ENCODE data around the gene FBXO47. TPM values are rescaled to one million over a fixed set of nuclear protein-coding genes. Genes with fewer than 3 reads are reported as not detected.

Gene FBXO47
- total RNA-seq, 2 donors from 2014 or later, result not detected

DNA sequence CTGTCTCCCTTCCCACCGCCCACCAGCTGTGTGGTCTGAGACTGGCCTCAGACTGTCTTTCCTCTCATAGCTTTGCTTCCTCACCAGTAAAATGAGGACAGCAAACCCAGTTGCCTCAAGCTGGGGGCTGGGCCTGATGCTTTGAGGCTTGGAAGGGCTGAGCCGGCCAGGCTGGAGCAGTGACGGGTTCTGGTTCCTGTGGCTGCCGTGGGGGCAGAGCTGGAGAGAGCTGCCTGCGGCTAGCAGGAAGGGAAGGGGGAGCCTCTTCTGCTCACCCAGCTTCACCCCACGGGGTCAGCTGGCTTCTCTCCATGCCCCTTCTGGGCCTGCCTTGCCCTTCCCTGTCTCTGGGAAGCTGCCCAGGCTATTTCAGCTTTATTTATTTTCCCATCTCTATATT, 73.6 kb downstream of the FBXO47 start:
- H3K36me3 Mint-ChIP-seq (ENCODE audit: low read depth), result peaks cover 79% of the 10 kb centered on the region
- peaks cover 33% of the 10 kb centered on the region for H3K4me1 Mint-ChIP-seq
- no peaks in the 10 kb centered on the region for H3K27me3 Mint-ChIP-seq
- no peaks in the 10 kb centered on the region for H3K9me3 Mint-ChIP-seq
- H3K4me3 Mint-ChIP-seq, result peak overlapping the region; percentile 35
- peak overlapping the region; percentile 84 for H3K27ac Mint-ChIP-seq
- peak; percentile 63 for ATAC-seq (replicated peaks)

DNA sequence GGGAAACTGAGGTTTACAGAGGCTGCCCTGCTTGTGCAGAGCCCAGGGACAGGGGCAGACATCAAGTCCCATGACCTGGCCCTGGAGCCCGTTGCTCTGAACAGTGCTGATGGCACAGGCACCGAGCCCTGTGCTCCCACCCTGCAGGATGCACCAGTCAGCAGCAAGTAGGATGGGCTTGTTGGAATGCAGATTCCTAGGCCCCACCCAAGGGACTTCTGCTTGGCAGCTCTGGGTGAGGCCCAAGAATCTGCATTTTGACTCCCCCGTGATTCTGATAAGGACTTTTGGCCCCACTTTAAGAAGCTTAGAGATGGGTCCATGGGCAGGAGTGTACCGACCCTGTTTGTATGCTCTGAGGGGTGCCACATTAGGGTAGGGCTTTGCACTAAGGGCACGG, 74.1 kb downstream of the FBXO47 start:
- no peak for ATAC-seq (replicated peaks)
- Mint-ChIP-seq H3K4me1 (peaks cover 30% of the 10 kb centered on the region), H3K9me3 (no peaks in the 10 kb centered on the region), H3K4me3 (peak overlapping the region; percentile 35), H3K27me3 (no peaks in the 10 kb centered on the region), H3K27ac (peak overlapping the region; percentile 84), H3K36me3 (ENCODE audit: low read depth) (peaks cover 79% of the 10 kb centered on the region)

DNA sequence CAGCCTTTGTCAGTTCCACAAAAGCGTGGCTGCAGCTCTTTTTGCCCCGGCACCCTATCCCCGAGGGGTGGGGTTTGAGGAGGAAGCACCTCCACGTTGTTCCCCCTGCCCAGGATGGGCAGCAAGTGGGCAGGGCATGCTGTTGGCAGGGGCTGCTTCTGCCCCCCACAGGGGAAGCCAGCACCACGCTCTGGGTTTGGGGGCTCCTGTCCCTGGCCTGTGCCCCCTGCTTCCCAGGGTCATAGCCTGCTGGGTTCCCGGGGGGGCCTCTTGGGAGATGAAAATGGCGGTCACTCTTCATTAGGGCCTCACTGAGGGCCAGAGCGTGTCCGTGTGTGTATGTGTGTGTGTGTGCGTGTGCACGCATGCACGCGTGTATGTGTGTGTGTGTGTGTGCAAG, 74.6 kb downstream of the FBXO47 start:
- peak overlapping the region; percentile 84 for H3K27ac Mint-ChIP-seq
- peak overlapping the region; percentile 58 for H3K4me3 Mint-ChIP-seq
- ATAC-seq (replicated peaks), result no peak
- H3K36me3 Mint-ChIP-seq (ENCODE audit: low read depth), result peaks cover 79% of the 10 kb centered on the region
- peaks cover 25% of the 10 kb centered on the region for H3K4me1 Mint-ChIP-seq
- H3K9me3 Mint-ChIP-seq, result no peaks in the 10 kb centered on the region
- H3K27me3 Mint-ChIP-seq, result no peaks in the 10 kb centered on the region

DNA sequence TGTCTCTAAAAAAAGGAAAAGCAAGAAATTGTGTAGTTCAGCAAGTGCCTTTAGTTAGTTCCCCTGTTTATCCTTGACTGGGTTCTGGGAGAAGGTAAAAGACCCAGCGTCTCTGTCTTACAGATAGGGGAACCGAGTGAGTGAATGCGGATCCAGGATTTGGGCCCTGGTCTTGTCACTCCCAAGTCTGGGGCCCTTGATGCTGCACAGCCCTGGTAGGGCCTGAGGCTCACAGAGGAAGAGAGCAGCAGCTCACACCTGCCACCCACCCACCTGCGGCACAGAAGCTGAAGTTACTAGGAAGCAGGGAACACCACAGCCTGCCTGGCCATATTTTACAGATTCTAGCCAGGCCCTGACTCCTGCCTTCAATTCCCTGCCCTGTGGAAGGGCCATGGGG, 75.1 kb downstream of the FBXO47 start:
- ATAC-seq (replicated peaks), result no peak
- no peaks in the 10 kb centered on the region for H3K9me3 Mint-ChIP-seq
- H3K4me3 Mint-ChIP-seq, result peak overlapping the region; percentile 58
- H3K27ac Mint-ChIP-seq, result peak overlapping the region; percentile 84
- H3K4me1 Mint-ChIP-seq, result peaks cover 22% of the 10 kb centered on the region
- peaks cover 80% of the 10 kb centered on the region for H3K36me3 Mint-ChIP-seq (ENCODE audit: low read depth)
- no peaks in the 10 kb centered on the region for H3K27me3 Mint-ChIP-seq

DNA sequence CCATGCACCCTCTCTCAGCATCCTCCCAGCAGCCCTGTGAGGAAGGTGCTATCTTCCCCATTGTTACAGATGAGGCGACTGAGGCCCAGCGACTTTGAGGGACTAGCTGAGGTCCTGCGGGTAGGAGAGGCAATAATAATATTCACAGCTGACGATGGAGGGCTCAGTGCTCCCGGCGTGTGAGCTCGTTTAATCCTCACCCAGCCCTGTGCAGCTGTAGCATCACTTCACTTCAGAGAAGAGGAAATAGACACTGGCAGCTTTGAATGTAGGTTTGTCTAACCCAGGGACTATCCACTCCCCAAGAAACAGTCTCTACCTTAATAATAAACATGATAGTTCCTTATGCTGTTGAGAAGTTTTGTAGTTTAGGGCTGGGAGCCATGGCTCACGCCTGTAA, 75.8 kb downstream of the FBXO47 start:
- ATAC-seq (replicated peaks), result no peak
- H3K27ac Mint-ChIP-seq, result peak overlapping the region; percentile 84
- peaks cover 84% of the 10 kb centered on the region for H3K36me3 Mint-ChIP-seq (ENCODE audit: low read depth)
- peak overlapping the region; percentile 58 for H3K4me3 Mint-ChIP-seq
- no peaks in the 10 kb centered on the region for H3K27me3 Mint-ChIP-seq
- H3K4me1 Mint-ChIP-seq, result peaks cover 23% of the 10 kb centered on the region
- H3K9me3 Mint-ChIP-seq, result no peaks in the 10 kb centered on the region

DNA sequence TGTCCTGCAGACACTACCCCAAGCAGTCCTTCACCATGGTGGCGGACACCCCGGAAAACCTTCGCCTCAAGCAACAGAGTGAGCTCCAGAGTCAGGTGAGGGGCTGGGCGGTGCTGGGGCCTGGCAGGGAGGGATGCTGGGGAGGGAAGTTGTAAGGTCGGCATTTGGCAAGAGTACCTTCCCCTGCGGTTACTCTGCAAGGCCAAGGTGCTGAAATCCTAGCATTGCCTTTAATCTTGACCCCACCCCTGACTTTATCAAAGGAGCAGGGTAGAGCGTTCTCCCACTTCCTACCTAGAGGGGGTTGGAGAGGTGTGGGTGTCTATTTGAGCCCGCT, 76.8 kb downstream of the FBXO47 start:
- Mint-ChIP-seq H3K4me1 (peaks cover 34% of the 10 kb centered on the region), H3K27me3 (no peaks in the 10 kb centered on the region), H3K9me3 (no peaks in the 10 kb centered on the region), H3K4me3 (peak overlapping the region; percentile 58), H3K36me3 (ENCODE audit: low read depth) (peaks cover 90% of the 10 kb centered on the region), H3K27ac (peak overlapping the region; percentile 84)
- no peak for ATAC-seq (replicated peaks)

DNA sequence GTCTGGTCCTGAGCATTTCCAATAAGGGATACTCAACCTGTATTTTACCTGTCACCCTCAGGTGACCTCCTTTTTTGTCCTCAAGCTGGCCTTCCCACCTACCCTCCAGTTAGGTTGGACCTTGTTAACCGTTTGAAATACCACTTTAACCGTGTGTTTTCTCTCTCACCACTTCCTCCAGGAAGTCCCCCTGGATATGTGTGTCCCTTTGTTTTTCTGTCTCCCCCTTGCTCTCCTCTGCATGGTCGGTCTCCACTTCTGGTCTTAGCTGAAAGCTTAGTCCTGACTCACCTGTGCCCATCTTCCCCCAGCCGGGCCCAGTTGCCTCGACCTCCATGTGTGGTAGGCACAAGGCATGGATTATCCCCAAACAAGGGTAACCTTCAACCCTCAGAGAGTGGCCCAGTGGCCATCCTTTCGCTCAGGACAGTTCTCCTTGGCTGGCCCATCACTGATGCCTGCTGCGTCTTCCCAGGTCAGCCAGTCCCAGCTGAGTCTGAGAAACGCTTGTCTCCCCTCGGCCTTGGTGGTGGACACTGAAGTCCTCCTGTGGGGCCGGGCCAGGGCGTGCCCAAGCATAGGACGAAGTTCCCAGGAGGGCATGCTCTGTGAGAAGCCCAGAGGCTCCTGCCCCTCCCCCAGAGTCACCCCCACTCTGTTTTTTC, 77.3 kb downstream of the FBXO47 start:
- Mint-ChIP-seq H3K9me3 (no peaks in the 10 kb centered on the region), H3K4me1 (peaks cover 34% of the 10 kb centered on the region), H3K4me3 (peak overlapping the region; percentile 58), H3K27me3 (no peaks in the 10 kb centered on the region), H3K27ac (peak overlapping the region; percentile 84), H3K36me3 (ENCODE audit: low read depth) (peaks cover 92% of the 10 kb centered on the region)
- no peak for ATAC-seq (replicated peaks)

DNA sequence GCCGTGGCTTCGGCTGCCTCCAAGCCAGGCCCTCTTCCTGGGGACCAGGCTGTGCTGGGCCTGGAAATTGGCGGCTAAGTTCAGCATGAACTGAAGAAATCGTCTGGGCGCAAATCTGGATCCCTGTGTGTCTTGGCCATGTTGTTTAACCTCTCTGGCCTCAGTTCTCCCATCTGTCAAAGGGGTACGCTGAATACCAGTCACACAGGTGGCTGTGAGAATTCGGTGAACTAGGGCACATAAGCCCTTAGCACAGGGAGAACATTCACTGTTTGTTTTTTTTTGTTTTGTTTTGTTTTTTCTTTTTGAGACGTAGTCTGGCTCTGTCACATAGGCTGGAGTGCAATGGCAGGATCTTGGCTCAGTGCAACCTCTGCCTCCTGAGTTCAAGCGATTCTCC, 78.4 kb downstream of the FBXO47 start:
- Mint-ChIP-seq H3K27ac (peak overlapping the region; percentile 52), H3K36me3 (ENCODE audit: low read depth) (peaks cover 91% of the 10 kb centered on the region), H3K4me1 (peaks cover 37% of the 10 kb centered on the region), H3K4me3 (peak overlapping the region; percentile 16), H3K9me3 (no peaks in the 10 kb centered on the region), H3K27me3 (no peaks in the 10 kb centered on the region)
- no peak for ATAC-seq (replicated peaks)

DNA sequence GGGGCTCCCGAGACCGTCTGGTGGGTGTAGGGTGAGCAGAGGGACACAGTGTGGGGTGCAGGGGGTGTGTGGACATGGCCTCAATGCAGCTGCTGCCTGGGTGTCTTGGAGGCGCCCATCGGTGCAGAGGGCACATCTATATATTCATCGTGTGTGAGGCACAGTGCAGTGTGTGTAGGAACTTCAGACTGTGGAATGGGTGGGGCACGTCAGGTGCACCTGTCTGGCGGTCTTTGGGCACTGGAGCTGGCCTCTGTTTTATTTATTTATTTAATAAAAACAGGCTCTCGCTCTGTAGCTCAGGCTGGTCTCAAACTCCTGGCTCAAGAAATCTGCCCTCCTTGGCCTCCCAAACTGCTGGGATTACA, 80.6 kb downstream of the FBXO47 start:
- Mint-ChIP-seq H3K27me3 (no peaks in the 10 kb centered on the region), H3K4me3 (peak overlapping the region; percentile 40), H3K27ac (peak overlapping the region; percentile 84), H3K4me1 (peaks cover 44% of the 10 kb centered on the region), H3K36me3 (ENCODE audit: low read depth) (peaks cover 93% of the 10 kb centered on the region), H3K9me3 (no peaks in the 10 kb centered on the region)
- no peak for ATAC-seq (replicated peaks)

Other genes with a start within 250 kb of the FBXO47 start
- gene CISD3, start 237.1 kb downstream of the FBXO47 start, total RNA-seq, result 10 to 100 TPM; 36.1 to 57.3 TPM
- 1 to 10 TPM; 1.6 to 4.3 TPM for gene PCGF2, start 219.1 kb downstream of the FBXO47 start, total RNA-seq
- 100 to 1,000 TPM; 235 to 375 TPM for gene PSMB3, start 214.7 kb downstream of the FBXO47 start, total RNA-seq
- 10 to 100 TPM; 37.1 to 43.8 TPM for gene PIP4K2B, start 167.8 kb downstream of the FBXO47 start, total RNA-seq
- 10 to 100 TPM; 28.1 to 37.1 TPM for gene CWC25, start 142.1 kb downstream of the FBXO47 start, total RNA-seq
- gene RPL23, start 113.7 kb downstream of the FBXO47 start, total RNA-seq, result 1,000 to 10,000 TPM; 1,686 to 2,077 TPM
- gene LASP1, start 97.3 kb downstream of the FBXO47 start, total RNA-seq, result 100 to 1,000 TPM; 116 to 172 TPM
- gene PLXDC1, start 184.2 kb upstream of the FBXO47 start, total RNA-seq, result 1 to 10 TPM in 1 of 2 donors, under 1 TPM in 1; 0.41 to 2.1 TPM
- gene ARL5C, start 198.8 kb upstream of the FBXO47 start, total RNA-seq, result not detected
- 10 to 100 TPM; 22.6 to 24.2 TPM for gene CACNB1, start 230.3 kb upstream of the FBXO47 start, total RNA-seq
- gene RPL19, start 232.9 kb upstream of the FBXO47 start, total RNA-seq, result 1,000 to 10,000 TPM; 2,432 to 2,485 TPM

All from activated T-helper 17 cell treated with anti-CD3 and anti-CD28 coated beads, Interleukin-2, amount 50 U/mL, for 72 hours (primary cell).